Upper lobe of right lung (tissue), 1 donor: Measurements from ENCODE around the gene GJB4. TPM values are rescaled to one million over a fixed set of nuclear protein-coding genes. Genes with fewer than 3 reads are reported as not detected.
A peak's percentile ranks its signal among the peaks of the same experiment; 100 is the strongest.

ENCODE experiments used
- ATAC-seq: fragments of 200-7000 bp; cut with Tn5 transposase; one replicate; pipeline ENCODE4 v1.9.1; 2020; ENCODE audit warnings: mild to moderate bottlenecking, moderate library complexity
- DNase-seq: peaks from one replicate; pipeline ENCODE4 v3.0.0-alpha.2; 2020
- H3K27ac ChIP-seq: fragments of 200-600 bp; one replicate; pipeline ENCODE4 v1.8.0; 2022
- H3K27me3 ChIP-seq: fragments of 200-600 bp; one replicate; pipeline ENCODE4 v1.8.0; 2022; ENCODE audit warnings: mild to moderate bottlenecking
- H3K36me3 ChIP-seq: fragments of 200-600 bp; one replicate; pipeline ENCODE4 v1.8.0; 2022
- H3K4me1 ChIP-seq: fragments of 200-600 bp; one replicate; pipeline ENCODE4 v1.8.0; 2022
- H3K4me3 ChIP-seq: fragments of 200-600 bp; one replicate; pipeline ENCODE4 v1.8.0; 2022; ENCODE audit warnings: mild to moderate bottlenecking
- H3K9me3 ChIP-seq: fragments of 200-600 bp; one replicate; pipeline ENCODE4 v1.8.0; 2022
- CTCF ChIP-seq: fragments of 200-600 bp; IDR thresholded peaks from one replicate; pipeline ENCODE4 v1.8.0; 2022; ENCODE audit warnings: antibody characterized with exemption
- intact Hi-C: fragments of 100-400 bp; cut with DNase I; formaldehyde crosslinking; loops from one replicate; pipeline ENCODE4 v1.11.0; 2022
- total RNA-seq: library from RNA; stranded (reverse); fragmentation: NEBNext Ultra II Directional; extraction: Animal tissue kit (Norgen Biotek cat#: 25700); gene quantifications from one replicate; pipeline ENCODE4 v1.2.1, GENCODE V29; 2021
- donor health status: DM: no; HTN: yes; CAD: no; lungs with severe emphysema.

GJB4 gene
- total RNA-seq, 1 donor from 2014 or later, result not detected

- H3K27me3 ChIP-seq, result peaks cover 40% of the 10 kb centered on the region
Observed at GRCh38 chr1:34780528-34780927, 21.0 kb downstream of the GJB4 start.

GRCh38 chr1:34781071-34781843 lies 21.7 kb downstream of the GJB4 start, which contains the start of gene GJB3:
TSS of gene GJB3 (plus strand) at chr1:34781214. CDS start at chr1:34784763, 3,549 bp downstream.
- H3K27me3 ChIP-seq, result peaks cover 38% of the 10 kb centered on the region
- H3K9me3 ChIP-seq, result no peaks in the 10 kb centered on the region
- ATAC-seq (peak; percentile 50), DNase-seq (peak; percentile 72)
- H3K27ac ChIP-seq, result no peak within 1 kb of the TSS
- peaks cover 13% of the 10 kb centered on the region for H3K4me1 ChIP-seq
- peak within 1 kb of the TSS; percentile 21 for H3K4me3 ChIP-seq
- intact Hi-C loops, result no loop called here
- H3K36me3 ChIP-seq, result no peaks in the 10 kb centered on the region
- TF ChIP-seq CTCF, result no peak

More at GRCh38 chr1:34780528-34780927, 21.0 kb downstream of the GJB4 start:
- DNase-seq, result peak; percentile 32
- no peak overlapping the region for H3K27ac ChIP-seq
- peak overlapping the region; percentile 21 for H3K4me3 ChIP-seq
- no peaks in the 10 kb centered on the region for H3K36me3 ChIP-seq
- intact Hi-C loops, result no loop called here
- H3K4me1 ChIP-seq, result peaks cover 13% of the 10 kb centered on the region
- ATAC-seq, result no peak
- TF ChIP-seq CTCF, result no peak
- H3K9me3 ChIP-seq, result no peaks in the 10 kb centered on the region

- peaks cover 16% of the 10 kb centered on the region for H3K4me1 ChIP-seq
- H3K36me3 ChIP-seq, result no peaks in the 10 kb centered on the region
- DNase-seq (peak; percentile 52), ATAC-seq (peak; percentile 25)
- H3K27ac ChIP-seq, result no peak overlapping the region
- H3K4me3 ChIP-seq, result peak overlapping the region; percentile 21
- peaks cover 31% of the 10 kb centered on the region for H3K27me3 ChIP-seq
- no peaks in the 10 kb centered on the region for H3K9me3 ChIP-seq
- intact Hi-C loops, result no loop called here
- no peak for TF ChIP-seq CTCF
Observed at GRCh38 chr1:34781844-34782391, 22.4 kb downstream of the GJB4 start.

GRCh38 chr1:34784751-34785221 lies 25.2 kb downstream of the GJB4 start:
- intact Hi-C loops, result no loop called here
- peaks cover 26% of the 10 kb centered on the region for H3K27me3 ChIP-seq
- H3K27ac ChIP-seq, result no peak overlapping the region
- TF ChIP-seq CTCF, result no peak
- no peaks in the 10 kb centered on the region for H3K36me3 ChIP-seq
- H3K4me3 ChIP-seq, result no peak overlapping the region
- ATAC-seq (no peak), DNase-seq (no peak)
- H3K9me3 ChIP-seq, result no peaks in the 10 kb centered on the region
- peaks cover 20% of the 10 kb centered on the region for H3K4me1 ChIP-seq

GRCh38 chr1:34785231-34785874 lies 25.8 kb downstream of the GJB4 start:
- no peak for DNase-seq
- H3K4me1 ChIP-seq, result peaks cover 20% of the 10 kb centered on the region
- no peaks in the 10 kb centered on the region for H3K9me3 ChIP-seq
- no peak for ATAC-seq
- H3K27ac ChIP-seq, result no peak overlapping the region
- H3K27me3 ChIP-seq, result peaks cover 23% of the 10 kb centered on the region
- no peaks in the 10 kb centered on the region for H3K36me3 ChIP-seq
- no peak for TF ChIP-seq CTCF
- intact Hi-C loops, result no loop called here
- H3K4me3 ChIP-seq, result no peak overlapping the region
